Activated T-helper 17 cell treated with anti-CD3 and anti-CD28 coated beads, Interleukin-2, amount 50 U/mL, for 72 hours (primary cell): ENCODE data around the gene GULP1. TPM values are rescaled to one million over a fixed set of nuclear protein-coding genes. Genes with fewer than 3 reads are reported as not detected.

Experiments used
- ATAC-seq: fragments of 150-1000 bp; cut with Tn5 transposase; replicated peaks from 2 replicates; pipeline ENCODE4 v1.10.0; 2021; ENCODE audit warnings: mild to moderate bottlenecking, moderate library complexity
- H3K27ac Mint-ChIP-seq: one replicate; pipeline ENCODE4 v1.8.0; 2022; ENCODE audit warnings: mixed read lengths
- H3K27me3 Mint-ChIP-seq: one replicate; pipeline ENCODE4 v1.8.0; 2022; ENCODE audit warnings: mixed read lengths
- H3K36me3 Mint-ChIP-seq: one replicate; pipeline ENCODE4 v1.8.0; 2022; ENCODE audit warnings: low read depth, mild to moderate bottlenecking, mixed read lengths
- H3K4me1 Mint-ChIP-seq: one replicate; pipeline ENCODE4 v1.8.0; 2022; ENCODE audit warnings: mixed read lengths
- H3K4me3 Mint-ChIP-seq: one replicate; pipeline ENCODE4 v1.8.0; 2022; ENCODE audit warnings: mild to moderate bottlenecking, mixed read lengths
- H3K9me3 Mint-ChIP-seq: one replicate; pipeline ENCODE4 v1.8.0; 2022; ENCODE audit warnings: mixed read lengths
- total RNA-seq, 2 donors: library from RNA; stranded (reverse); gene quantifications; one replicate each; pipeline ENCODE4 v1.2.3, GENCODE V29; 2022

The GULP1 gene
- total RNA-seq, 2 donors from 2014 or later: not detected

- H3K27ac Mint-ChIP-seq: no peak overlapping the region
- H3K9me3 Mint-ChIP-seq: no peaks in the 10 kb centered on the region
- no peak overlapping the region for H3K4me3 Mint-ChIP-seq
- H3K27me3 Mint-ChIP-seq: peaks cover 6% of the 10 kb centered on the region
- ATAC-seq: no peak
- H3K4me1 Mint-ChIP-seq: no peaks in the 10 kb centered on the region
- no peaks in the 10 kb centered on the region for H3K36me3 Mint-ChIP-seq
These were observed 134.4 kb downstream of the GULP1 start for GRCh38 chr2:188426121-188426520.

DNA sequence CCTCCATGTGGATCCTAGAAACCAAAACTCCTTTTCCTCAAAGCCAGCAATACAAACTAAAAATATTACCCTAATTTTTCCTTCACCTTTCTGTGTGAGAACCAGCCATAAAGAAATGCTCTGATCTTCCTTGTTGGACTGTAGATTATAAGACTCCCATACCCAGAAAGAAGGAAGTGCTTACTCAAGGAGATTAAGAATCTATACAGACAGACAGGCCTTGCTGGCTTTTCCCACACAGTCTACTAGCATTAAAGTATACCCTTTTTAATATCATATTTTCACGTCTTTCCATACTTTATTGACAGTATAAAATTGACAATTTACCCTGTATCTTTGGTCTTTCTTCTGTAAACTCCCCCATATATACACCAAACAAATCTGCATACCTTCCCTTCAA, 139.0 kb downstream of the GULP1 start:
- Mint-ChIP-seq H3K27me3 (peaks cover 6% of the 10 kb centered on the region), H3K27ac (no peak overlapping the region), H3K9me3 (no peaks in the 10 kb centered on the region), H3K36me3 (no peaks in the 10 kb centered on the region), H3K4me1 (no peaks in the 10 kb centered on the region), H3K4me3 (no peak overlapping the region)
- no peak for ATAC-seq

DNA sequence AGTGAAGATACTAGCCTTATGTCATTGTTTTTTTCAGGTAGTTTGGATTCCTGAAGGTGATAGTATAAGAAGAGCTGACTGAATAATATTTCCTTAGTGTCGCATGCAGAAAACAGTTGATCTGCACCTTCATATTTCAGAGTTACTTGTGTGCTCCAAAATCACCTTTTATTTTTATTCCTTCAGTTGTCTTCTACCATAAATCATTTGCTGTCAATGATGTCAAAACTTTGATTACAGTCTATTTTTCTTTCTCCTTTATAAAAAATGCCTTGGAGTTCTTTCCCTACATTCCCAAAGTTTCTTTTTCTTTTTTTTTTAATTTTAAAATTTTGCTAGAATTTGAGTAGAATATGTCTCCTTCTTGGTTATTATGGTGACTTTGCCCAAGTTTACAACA, 142.3 kb downstream of the GULP1 start:
- no peak overlapping the region for H3K4me3 Mint-ChIP-seq
- no peaks in the 10 kb centered on the region for H3K9me3 Mint-ChIP-seq
- no peaks in the 10 kb centered on the region for H3K4me1 Mint-ChIP-seq
- no peak for ATAC-seq
- no peaks in the 10 kb centered on the region for H3K36me3 Mint-ChIP-seq
- no peaks in the 10 kb centered on the region for H3K27me3 Mint-ChIP-seq
- no peak overlapping the region for H3K27ac Mint-ChIP-seq

- no peak overlapping the region for H3K27ac Mint-ChIP-seq
These were observed 143.4 kb downstream of the GULP1 start for GRCh38 chr2:188435115-188435514.

GRCh38 chr2:188437537-188437936, 145.9 kb downstream of the GULP1 start:
- H3K4me3 Mint-ChIP-seq: no peak overlapping the region
- H3K27ac Mint-ChIP-seq: no peak overlapping the region
- ATAC-seq: no peak
- no peaks in the 10 kb centered on the region for H3K9me3 Mint-ChIP-seq
- no peaks in the 10 kb centered on the region for H3K36me3 Mint-ChIP-seq
- no peaks in the 10 kb centered on the region for H3K4me1 Mint-ChIP-seq
- H3K27me3 Mint-ChIP-seq: no peaks in the 10 kb centered on the region

More at GRCh38 chr2:188435115-188435514, 143.4 kb downstream of the GULP1 start:
- H3K4me3 Mint-ChIP-seq: no peak overlapping the region
- H3K27me3 Mint-ChIP-seq: no peaks in the 10 kb centered on the region
- no peaks in the 10 kb centered on the region for H3K36me3 Mint-ChIP-seq
- no peaks in the 10 kb centered on the region for H3K4me1 Mint-ChIP-seq
- no peaks in the 10 kb centered on the region for H3K9me3 Mint-ChIP-seq
- ATAC-seq: no peak

DNA sequence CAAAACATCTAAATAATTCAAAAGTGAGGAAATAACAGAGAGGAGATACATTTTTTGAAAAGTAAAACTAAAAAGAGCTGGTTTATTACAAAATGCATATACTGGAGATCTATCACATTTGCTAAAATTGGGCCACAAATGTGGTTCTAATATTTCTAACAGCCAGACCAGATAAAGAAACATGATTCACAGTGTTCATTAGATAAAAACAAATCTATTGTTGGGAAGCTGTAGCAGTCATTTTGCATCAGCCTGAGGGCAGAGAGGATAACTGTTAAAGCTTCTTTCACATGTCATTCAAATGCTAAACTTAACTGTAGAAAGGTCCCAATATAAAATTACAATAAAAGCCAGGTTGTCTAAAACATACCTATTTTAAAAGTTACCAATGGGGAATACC, 148.3 kb downstream of the GULP1 start:
- H3K27ac Mint-ChIP-seq: no peak overlapping the region
- H3K4me1 Mint-ChIP-seq: no peaks in the 10 kb centered on the region
- no peak for ATAC-seq
- no peaks in the 10 kb centered on the region for H3K9me3 Mint-ChIP-seq
- H3K36me3 Mint-ChIP-seq: no peaks in the 10 kb centered on the region
- no peaks in the 10 kb centered on the region for H3K27me3 Mint-ChIP-seq
- no peak overlapping the region for H3K4me3 Mint-ChIP-seq

DNA sequence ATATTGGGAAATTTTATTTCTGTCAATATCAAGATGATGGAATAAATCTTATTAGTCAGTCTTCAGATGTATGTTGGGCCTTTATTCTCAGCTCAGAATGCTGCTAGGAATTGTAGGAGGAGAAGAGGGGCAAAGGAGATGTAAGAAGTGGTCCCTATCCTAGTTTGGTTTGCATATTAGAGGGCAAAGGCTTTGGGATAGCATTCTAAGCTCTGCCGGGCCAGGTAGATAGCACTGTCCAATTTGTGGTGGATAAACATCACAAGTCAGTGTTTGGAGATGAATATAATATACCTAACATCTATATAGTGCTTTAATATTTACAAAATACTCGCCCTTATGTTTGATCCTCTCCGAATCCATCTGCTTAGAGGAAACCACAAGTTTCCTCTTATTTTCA, 149.2 kb downstream of the GULP1 start:
- Mint-ChIP-seq H3K36me3 (no peaks in the 10 kb centered on the region), H3K4me3 (no peak overlapping the region), H3K27ac (no peak overlapping the region), H3K4me1 (no peaks in the 10 kb centered on the region), H3K27me3 (no peaks in the 10 kb centered on the region), H3K9me3 (no peaks in the 10 kb centered on the region)
- no peak for ATAC-seq

GRCh38 chr2:188441288-188441947, 149.7 kb downstream of the GULP1 start:
- ATAC-seq: no peak
- H3K27ac Mint-ChIP-seq: no peak overlapping the region
- H3K27me3 Mint-ChIP-seq: no peaks in the 10 kb centered on the region
- H3K9me3 Mint-ChIP-seq: no peaks in the 10 kb centered on the region
- H3K4me1 Mint-ChIP-seq: no peaks in the 10 kb centered on the region
- H3K4me3 Mint-ChIP-seq: no peak overlapping the region
- H3K36me3 Mint-ChIP-seq: no peaks in the 10 kb centered on the region

DNA sequence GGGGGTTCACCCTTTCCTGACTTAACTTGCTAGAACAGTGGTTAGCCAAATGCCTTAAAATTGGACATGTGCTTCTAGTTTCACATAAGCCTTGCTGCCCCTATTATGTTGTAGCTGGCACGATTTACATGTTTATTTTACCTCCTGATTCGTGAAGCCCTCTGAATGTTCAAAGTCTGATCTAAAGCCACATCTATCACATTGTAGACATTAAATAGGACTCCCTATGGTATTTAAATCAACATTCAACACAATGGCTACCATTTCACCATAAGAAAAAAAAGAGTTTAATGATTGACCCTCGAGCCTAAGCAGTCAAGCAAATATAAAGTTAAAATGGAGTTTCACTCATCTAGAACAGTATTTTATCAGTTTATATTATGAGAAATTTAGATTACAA, 151.5 kb downstream of the GULP1 start:
- ATAC-seq: no peak
- Mint-ChIP-seq H3K27ac (no peak overlapping the region), H3K4me3 (no peak overlapping the region), H3K9me3 (no peaks in the 10 kb centered on the region), H3K27me3 (no peaks in the 10 kb centered on the region), H3K36me3 (no peaks in the 10 kb centered on the region), H3K4me1 (no peaks in the 10 kb centered on the region)

- Mint-ChIP-seq H3K4me1 (no peaks in the 10 kb centered on the region), H3K4me3 (no peak overlapping the region), H3K27me3 (peaks cover 1% of the 10 kb centered on the region), H3K9me3 (no peaks in the 10 kb centered on the region), H3K36me3 (no peaks in the 10 kb centered on the region), H3K27ac (no peak overlapping the region)
- ATAC-seq: no peak
These were observed 152.6 kb downstream of the GULP1 start for GRCh38 chr2:188444106-188444835.

DNA sequence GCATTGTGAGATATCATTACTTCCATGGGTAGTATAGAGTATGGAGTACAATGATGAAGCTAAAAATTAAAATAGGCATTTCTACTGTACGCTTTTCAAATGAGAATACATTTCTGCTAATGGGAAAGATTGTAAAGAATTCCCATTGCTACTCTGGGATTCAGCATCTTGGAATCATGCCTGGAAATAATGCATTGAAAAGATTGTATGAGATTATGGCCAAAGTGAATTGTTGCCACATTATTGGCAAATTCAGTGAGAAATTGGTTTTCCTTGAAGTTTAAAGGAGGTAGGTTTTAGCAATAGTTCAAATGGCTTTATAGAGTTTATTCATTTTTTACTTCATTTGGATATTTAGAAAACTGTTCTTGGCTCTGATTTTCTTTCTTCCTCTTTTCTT, 157.9 kb downstream of the GULP1 start:
- Mint-ChIP-seq H3K27me3 (peaks cover 3% of the 10 kb centered on the region), H3K4me1 (no peaks in the 10 kb centered on the region), H3K4me3 (no peak overlapping the region), H3K27ac (no peak overlapping the region), H3K9me3 (no peaks in the 10 kb centered on the region), H3K36me3 (no peaks in the 10 kb centered on the region)
- ATAC-seq: no peak

- peaks cover 3% of the 10 kb centered on the region for H3K27me3 Mint-ChIP-seq
These were observed 158.3 kb downstream of the GULP1 start for GRCh38 chr2:188449971-188450370.

GRCh38 chr2:188450732-188451483, 159.2 kb downstream of the GULP1 start:
- no peaks in the 10 kb centered on the region for H3K9me3 Mint-ChIP-seq
- H3K36me3 Mint-ChIP-seq: no peaks in the 10 kb centered on the region
- no peak overlapping the region for H3K27ac Mint-ChIP-seq
- no peak overlapping the region for H3K4me3 Mint-ChIP-seq
- no peak for ATAC-seq
- peaks cover 5% of the 10 kb centered on the region for H3K4me1 Mint-ChIP-seq
- H3K27me3 Mint-ChIP-seq: peaks cover 7% of the 10 kb centered on the region

More at GRCh38 chr2:188449971-188450370, 158.3 kb downstream of the GULP1 start:
- Mint-ChIP-seq H3K9me3 (no peaks in the 10 kb centered on the region), H3K36me3 (no peaks in the 10 kb centered on the region), H3K27ac (no peak overlapping the region), H3K4me1 (no peaks in the 10 kb centered on the region), H3K4me3 (no peak overlapping the region)
- no peak for ATAC-seq

GRCh38 chr2:188452084-188452483, 160.4 kb downstream of the GULP1 start:
- Mint-ChIP-seq H3K27me3 (peaks cover 7% of the 10 kb centered on the region), H3K4me1 (peaks cover 5% of the 10 kb centered on the region), H3K27ac (no peak overlapping the region), H3K4me3 (no peak overlapping the region), H3K36me3 (no peaks in the 10 kb centered on the region), H3K9me3 (no peaks in the 10 kb centered on the region)
- no peak for ATAC-seq
